Breast epithelium (tissue), 3 donors: ENCODE measurements around the gene REV3L.

Experiments used
- POLR2A ChIP-seq: fragments of 450-650 bp; IDR thresholded peaks from one replicate; pipeline ENCODE4 v1.6.1; 2016; ENCODE audit warnings: antibody characterized with exemption, mild to moderate bottlenecking, moderate library complexity
- POLR2AphosphoS5 ChIP-seq, 3 donors: sonication (generic); formaldehyde crosslinking; IDR thresholded peaks; one replicate each; pipeline ENCODE4 v1.6.1; 2017; ENCODE audit warnings: antibody characterized with exemption in 3 of 3
- TF ChIP-seq, protein P1 (sequence below), 3 donors: fragments of 450-650 bp; IDR thresholded peaks; one replicate each; pipeline ENCODE4 v1.5.1; 2016 to 2017; ENCODE audit warnings: antibody characterized with exemption in 3 of 3, mild to moderate bottlenecking in 3 of 3, moderate library complexity in 3 of 3

DNA sequence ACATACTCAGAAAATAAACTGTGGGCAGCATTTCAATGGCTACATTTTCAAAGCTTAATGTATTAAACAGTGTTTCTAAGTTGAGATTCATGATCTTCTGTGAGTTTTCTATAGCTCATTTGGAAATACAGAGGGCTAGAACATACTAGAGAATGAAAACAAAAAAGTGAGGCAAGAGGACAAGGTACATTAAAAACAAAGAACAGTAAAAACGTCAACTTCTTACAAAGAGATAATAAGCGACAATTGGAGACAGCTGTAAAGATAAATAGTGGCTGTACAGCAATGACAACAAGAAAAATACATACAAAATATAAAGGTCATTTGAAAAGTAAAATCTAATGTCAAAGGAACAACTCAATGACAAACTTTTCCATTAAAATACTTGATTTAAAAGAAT is 94.3 kb downstream of the REV3L start:
- TF ChIP-seq, protein P1, sequence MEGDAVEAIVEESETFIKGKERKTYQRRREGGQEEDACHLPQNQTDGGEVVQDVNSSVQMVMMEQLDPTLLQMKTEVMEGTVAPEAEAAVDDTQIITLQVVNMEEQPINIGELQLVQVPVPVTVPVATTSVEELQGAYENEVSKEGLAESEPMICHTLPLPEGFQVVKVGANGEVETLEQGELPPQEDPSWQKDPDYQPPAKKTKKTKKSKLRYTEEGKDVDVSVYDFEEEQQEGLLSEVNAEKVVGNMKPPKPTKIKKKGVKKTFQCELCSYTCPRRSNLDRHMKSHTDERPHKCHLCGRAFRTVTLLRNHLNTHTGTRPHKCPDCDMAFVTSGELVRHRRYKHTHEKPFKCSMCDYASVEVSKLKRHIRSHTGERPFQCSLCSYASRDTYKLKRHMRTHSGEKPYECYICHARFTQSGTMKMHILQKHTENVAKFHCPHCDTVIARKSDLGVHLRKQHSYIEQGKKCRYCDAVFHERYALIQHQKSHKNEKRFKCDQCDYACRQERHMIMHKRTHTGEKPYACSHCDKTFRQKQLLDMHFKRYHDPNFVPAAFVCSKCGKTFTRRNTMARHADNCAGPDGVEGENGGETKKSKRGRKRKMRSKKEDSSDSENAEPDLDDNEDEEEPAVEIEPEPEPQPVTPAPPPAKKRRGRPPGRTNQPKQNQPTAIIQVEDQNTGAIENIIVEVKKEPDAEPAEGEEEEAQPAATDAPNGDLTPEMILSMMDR (IDR thresholded peaks at IDR 0.05) = no peak
- no peak for TF ChIP-seq POLR2A
- no peak for TF ChIP-seq POLR2AphosphoS5 (IDR thresholded peaks at IDR 0.05)
